ENCODE measurements around the gene ERAS.

GRCh38 chrX:48802089-48802904, 24.0 kb upstream of the ERAS start:
- TF ChIP-seq CTCF (IDR thresholded peaks at IDR 0.05) (no peak), POLR2AphosphoS5 (IDR thresholded peaks at IDR 0.05; ENCODE audit: low read depth, low read length) (peak; percentile 79), REST (IDR thresholded peaks at IDR 0.05; ENCODE audit: insufficient read depth in 1 of 2, low read depth in 2 of 2, low read length in 1 of 2) (no peak), SIN3A (IDR thresholded peaks at IDR 0.05; ENCODE audit: borderline replicate concordance, insufficient read depth, low read depth, low read length) (no peak), TCF7L2 (IDR thresholded peaks at IDR 0.05; ENCODE audit: low read depth, low read length) (no peak)

All from Panc1 (cell line).